ENCODE measurements around the gene MRPL21.
A peak's percentile ranks its signal among the peaks of the same experiment; 100 is the strongest.
"Not testable (repeated sequence)": the region's sequence is repeated elsewhere in the genome, so short reads cannot be mapped to it uniquely, and the experiment has no call there.

MRPL21 gene

GRCh38 chr11:68892576-68892975 is 11.1 kb downstream of the MRPL21 start:
- DNase-seq (ENCODE audit: low spot score): no peak
- TF ChIP-seq, protein P1, sequence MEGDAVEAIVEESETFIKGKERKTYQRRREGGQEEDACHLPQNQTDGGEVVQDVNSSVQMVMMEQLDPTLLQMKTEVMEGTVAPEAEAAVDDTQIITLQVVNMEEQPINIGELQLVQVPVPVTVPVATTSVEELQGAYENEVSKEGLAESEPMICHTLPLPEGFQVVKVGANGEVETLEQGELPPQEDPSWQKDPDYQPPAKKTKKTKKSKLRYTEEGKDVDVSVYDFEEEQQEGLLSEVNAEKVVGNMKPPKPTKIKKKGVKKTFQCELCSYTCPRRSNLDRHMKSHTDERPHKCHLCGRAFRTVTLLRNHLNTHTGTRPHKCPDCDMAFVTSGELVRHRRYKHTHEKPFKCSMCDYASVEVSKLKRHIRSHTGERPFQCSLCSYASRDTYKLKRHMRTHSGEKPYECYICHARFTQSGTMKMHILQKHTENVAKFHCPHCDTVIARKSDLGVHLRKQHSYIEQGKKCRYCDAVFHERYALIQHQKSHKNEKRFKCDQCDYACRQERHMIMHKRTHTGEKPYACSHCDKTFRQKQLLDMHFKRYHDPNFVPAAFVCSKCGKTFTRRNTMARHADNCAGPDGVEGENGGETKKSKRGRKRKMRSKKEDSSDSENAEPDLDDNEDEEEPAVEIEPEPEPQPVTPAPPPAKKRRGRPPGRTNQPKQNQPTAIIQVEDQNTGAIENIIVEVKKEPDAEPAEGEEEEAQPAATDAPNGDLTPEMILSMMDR (IDR thresholded peaks at IDR 0.05; ENCODE audit: extremely low read depth, insufficient read depth, missing control alignments): no peak
- in situ Hi-C loops (cut with MboI; ENCODE audit: low pct_unique_long_range_greater_than_20kb, low sequenced_read_pairs, unreplicated experiment): no loop called here

DNA sequence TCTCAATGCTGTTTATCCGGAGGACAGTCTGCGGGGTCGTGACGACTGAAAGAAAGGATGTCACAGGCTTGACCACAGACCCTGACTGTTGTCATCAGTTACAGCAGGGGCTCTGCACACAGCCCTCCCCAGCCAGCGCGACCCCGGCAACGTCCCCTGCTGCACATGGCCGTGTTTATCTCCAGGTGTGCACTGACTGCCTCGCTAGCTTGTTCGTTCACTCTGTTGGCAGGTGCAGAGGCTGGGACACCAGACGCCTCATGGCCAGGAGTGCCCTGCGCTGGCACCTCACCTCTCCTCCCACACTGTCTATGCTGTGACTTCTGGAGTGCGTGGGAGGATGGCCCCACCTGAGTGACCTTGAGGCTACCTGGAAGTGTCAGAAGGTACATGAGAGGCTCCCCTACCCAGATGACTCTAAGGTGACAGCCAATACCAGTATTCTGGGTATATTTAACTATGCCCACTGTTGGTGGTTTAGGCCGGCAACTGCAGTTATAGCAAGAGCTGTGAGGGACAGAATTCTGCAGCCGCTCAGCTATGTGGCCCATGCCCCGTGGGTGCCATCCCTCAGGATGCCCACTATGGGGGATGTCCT is 12.2 kb downstream of the MRPL21 start:
- in situ Hi-C loops (cut with MboI; ENCODE audit: low pct_unique_long_range_greater_than_20kb, low sequenced_read_pairs, unreplicated experiment): no loop called here
- DNase-seq (ENCODE audit: low spot score): no peak
- TF ChIP-seq, protein P1 (IDR thresholded peaks at IDR 0.05; ENCODE audit: extremely low read depth, insufficient read depth, missing control alignments): no peak

DNA sequence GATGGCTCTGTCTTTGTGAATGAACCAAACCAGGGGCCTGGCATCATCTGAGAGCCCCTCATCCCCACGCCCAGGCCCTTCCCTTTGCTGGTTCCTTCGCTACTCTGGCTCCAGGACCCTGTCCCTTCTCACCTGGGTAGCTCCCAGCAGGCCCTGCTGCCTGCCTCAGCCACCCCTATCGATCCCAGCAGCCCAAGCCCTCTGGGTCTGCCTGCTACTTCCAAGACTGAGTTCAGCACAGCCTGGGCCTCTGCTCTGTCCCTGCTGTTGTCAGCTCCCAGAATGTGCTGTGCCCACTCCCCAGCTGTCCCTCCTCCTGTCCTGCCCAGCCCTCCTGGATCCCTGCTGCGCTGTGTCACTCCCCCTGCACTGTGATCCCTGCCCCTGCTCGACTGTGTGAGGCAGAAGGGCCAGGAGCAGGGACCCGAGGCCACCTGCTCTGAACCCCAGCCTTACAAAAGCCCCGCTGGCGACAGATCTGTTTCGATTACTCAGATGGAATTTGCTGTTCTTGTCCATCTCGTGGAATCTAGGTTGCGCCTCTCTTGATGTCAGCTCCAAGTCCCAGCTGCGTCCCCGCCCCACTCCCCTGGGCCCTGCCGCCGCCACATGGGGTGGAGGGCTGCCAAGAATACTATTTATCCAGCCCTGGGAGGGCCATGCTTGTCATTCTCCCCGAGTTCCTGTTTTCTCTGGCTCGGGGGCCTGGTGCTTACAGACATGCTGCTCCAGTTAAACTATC is 13.0 kb downstream of the MRPL21 start:
- in situ Hi-C loops (cut with MboI; ENCODE audit: low pct_unique_long_range_greater_than_20kb, low sequenced_read_pairs, unreplicated experiment): no loop called here
- no peak for DNase-seq (ENCODE audit: low spot score)
- TF ChIP-seq, protein P1 (IDR thresholded peaks at IDR 0.05; ENCODE audit: extremely low read depth, insufficient read depth, missing control alignments): no peak

DNA sequence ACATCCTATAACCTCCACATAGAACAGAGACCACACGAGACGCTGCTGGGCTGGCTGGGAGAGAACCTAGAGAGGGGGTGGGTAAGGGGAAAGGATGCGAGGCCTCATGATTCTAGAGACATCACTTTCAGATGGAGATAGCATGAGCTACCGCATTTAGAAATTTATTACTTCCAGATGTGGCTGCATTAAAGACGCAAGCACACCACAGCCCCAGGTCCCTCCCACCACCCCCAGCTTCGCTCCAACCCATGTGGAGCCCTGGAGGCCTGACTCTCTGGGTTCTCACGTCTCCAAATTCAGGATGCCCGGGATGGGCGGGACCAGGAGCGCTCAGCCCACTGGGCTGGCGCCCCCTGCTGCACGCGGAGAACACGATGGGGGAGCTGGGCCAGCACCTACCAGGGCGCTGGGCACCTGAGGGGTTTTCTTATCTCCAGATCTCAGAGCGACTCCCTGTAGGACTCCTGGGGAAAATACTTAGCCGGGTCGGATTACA is 13.6 kb downstream of the MRPL21 start:
- DNase-seq (ENCODE audit: low spot score): no peak
- TF ChIP-seq, protein P1 (IDR thresholded peaks at IDR 0.05; ENCODE audit: extremely low read depth, insufficient read depth, missing control alignments): peak; percentile 19
- in situ Hi-C loops (cut with MboI; ENCODE audit: low pct_unique_long_range_greater_than_20kb, low sequenced_read_pairs, unreplicated experiment): no loop called here

GRCh38 chr11:68884827-68885226 is 18.8 kb downstream of the MRPL21 start:
- DNase-seq (ENCODE audit: low spot score); in situ Hi-C loops (cut with MboI; ENCODE audit: low pct_unique_long_range_greater_than_20kb, low sequenced_read_pairs, unreplicated experiment): not testable (repeated sequence)

GRCh38 chr11:68882391-68882790 is 21.2 kb downstream of the MRPL21 start:
- in situ Hi-C loops (cut with MboI; ENCODE audit: low pct_unique_long_range_greater_than_20kb, low sequenced_read_pairs, unreplicated experiment): no loop called here
- TF ChIP-seq, protein P1 (IDR thresholded peaks at IDR 0.05; ENCODE audit: extremely low read depth, insufficient read depth, missing control alignments): no peak
- no peak for DNase-seq (ENCODE audit: low spot score)

DNA sequence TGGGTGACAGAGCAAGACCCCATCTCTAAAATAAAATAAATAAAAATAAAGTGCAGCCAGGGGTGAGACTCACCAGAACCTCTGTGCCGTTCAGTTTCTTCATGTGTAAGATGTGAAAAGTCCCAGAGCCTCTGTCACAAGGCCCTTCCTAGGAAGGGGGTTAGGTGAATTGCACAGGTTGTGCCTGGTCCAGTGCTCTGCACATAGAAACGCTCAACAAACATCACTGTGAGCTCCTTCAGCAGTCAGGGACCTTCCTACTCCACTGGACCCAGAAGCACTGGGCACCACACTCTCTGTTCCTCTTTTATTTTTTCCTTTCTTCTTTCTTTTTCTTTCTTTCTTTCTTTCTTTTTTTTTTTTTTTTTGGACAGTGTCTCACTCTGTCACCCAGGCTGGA is 22.3 kb downstream of the MRPL21 start:
- in situ Hi-C loops (cut with MboI; ENCODE audit: low pct_unique_long_range_greater_than_20kb, low sequenced_read_pairs, unreplicated experiment): no loop called here
- no peak for DNase-seq (ENCODE audit: low spot score)

More for the DNA sequence above, 22.3 kb downstream of the MRPL21 start:
- TF ChIP-seq, protein P1 (IDR thresholded peaks at IDR 0.05; ENCODE audit: extremely low read depth, insufficient read depth, missing control alignments): no peak

All from GM13977 (cell line).